Measurements from ENCODE around the gene SCGN.

DNA sequence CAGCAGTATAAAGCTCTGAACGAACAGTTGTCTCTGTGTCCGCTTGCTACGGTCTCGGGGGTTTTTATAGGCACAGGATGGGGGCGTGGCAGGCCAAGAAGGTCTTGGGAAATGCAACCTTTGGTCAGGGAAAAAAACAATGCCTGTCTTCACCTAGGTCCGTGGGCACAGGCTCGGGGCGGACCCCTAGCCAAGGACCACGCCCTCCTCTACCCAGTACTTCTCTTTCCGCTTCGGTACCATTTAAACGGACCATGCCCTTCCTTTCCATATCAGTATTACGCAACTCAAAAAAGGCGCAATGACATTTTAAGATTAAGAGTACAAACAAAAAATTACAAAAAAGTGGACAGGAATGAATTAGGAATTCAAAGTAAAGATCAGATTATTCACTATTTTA, 58.3 kb downstream of the SCGN start:
- TF ChIP-seq CBX5 (IDR thresholded peaks at IDR 0.05; ENCODE audit: borderline replicate concordance, low read depth) = no peak
- TF ChIP-seq, protein P1, sequence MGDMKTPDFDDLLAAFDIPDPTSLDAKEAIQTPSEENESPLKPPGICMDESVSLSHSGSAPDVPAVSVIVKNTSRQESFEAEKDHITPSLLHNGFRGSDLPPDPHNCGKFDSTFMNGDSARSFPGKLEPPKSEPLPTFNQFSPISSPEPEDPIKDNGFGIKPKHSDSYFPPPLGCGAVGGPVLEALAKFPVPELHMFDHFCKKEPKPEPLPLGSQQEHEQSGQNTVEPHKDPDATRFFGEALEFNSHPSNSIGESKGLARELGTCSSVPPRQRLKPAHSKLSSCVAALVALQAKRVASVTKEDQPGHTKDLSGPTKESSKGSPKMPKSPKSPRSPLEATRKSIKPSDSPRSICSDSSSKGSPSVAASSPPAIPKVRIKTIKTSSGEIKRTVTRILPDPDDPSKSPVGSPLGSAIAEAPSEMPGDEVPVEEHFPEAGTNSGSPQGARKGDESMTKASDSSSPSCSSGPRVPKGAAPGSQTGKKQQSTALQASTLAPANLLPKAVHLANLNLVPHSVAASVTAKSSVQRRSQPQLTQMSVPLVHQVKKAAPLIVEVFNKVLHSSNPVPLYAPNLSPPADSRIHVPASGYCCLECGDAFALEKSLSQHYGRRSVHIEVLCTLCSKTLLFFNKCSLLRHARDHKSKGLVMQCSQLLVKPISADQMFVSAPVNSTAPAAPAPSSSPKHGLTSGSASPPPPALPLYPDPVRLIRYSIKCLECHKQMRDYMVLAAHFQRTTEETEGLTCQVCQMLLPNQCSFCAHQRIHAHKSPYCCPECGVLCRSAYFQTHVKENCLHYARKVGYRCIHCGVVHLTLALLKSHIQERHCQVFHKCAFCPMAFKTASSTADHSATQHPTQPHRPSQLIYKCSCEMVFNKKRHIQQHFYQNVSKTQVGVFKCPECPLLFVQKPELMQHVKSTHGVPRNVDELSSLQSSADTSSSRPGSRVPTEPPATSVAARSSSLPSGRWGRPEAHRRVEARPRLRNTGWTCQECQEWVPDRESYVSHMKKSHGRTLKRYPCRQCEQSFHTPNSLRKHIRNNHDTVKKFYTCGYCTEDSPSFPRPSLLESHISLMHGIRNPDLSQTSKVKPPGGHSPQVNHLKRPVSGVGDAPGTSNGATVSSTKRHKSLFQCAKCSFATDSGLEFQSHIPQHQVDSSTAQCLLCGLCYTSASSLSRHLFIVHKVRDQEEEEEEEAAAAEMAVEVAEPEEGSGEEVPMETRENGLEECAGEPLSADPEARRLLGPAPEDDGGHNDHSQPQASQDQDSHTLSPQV (IDR thresholded peaks at IDR 0.05) = no peak

Data from K562 (cell line).